Immature natural killer cell (primary cell): ENCODE data around the gene ARHGAP8. TPM values are rescaled to one million over a fixed set of nuclear protein-coding genes. Genes with fewer than 3 reads are reported as not detected.

Experiments
- DNase-seq, 3 donors: peaks; one replicate each; pipeline ENCODE4 v3.0.0; 2022; ENCODE audit warnings: mixed read lengths in 1 of 3
- H3K27ac Mint-ChIP-seq, 6 donors: one replicate each; pipeline ENCODE4 v1.8.0; 2020; ENCODE audit warnings: mixed read lengths in 6 of 6, mild to moderate bottlenecking in 5 of 6, inconsistent platforms in 4 of 6, moderate library complexity in 3 of 6
- H3K27me3 Mint-ChIP-seq, 3 donors: one replicate each; pipeline ENCODE4 v1.8.0; 2020 to 2021; ENCODE audit warnings: low read depth in 3 of 3, mild to moderate bottlenecking in 3 of 3, mixed read lengths in 3 of 3, moderate library complexity in 3 of 3, inconsistent platforms in 1 of 3
- H3K36me3 Mint-ChIP-seq, 3 donors: one replicate each; pipeline ENCODE4 v1.8.0; 2020; ENCODE audit warnings: mixed read lengths in 3 of 3, inconsistent platforms in 2 of 3, mild to moderate bottlenecking in 2 of 3
- H3K4me1 Mint-ChIP-seq, 2 donors: one replicate each; pipeline ENCODE4 v1.8.0; 2020; ENCODE audit warnings: inconsistent platforms in 2 of 2, mild to moderate bottlenecking in 2 of 2, mixed read lengths in 2 of 2, moderate library complexity in 1 of 2
- H3K4me3 Mint-ChIP-seq, 5 donors: one replicate each; pipeline ENCODE4 v1.8.0; 2020; ENCODE audit warnings: mild to moderate bottlenecking in 5 of 5, mixed read lengths in 5 of 5, inconsistent platforms in 3 of 5, moderate library complexity in 3 of 5
- H3K9me3 Mint-ChIP-seq, 6 donors: one replicate each; pipeline ENCODE4 v1.8.0; 2020; ENCODE audit warnings: mild to moderate bottlenecking in 6 of 6, mixed read lengths in 6 of 6, inconsistent platforms in 4 of 6, moderate library complexity in 3 of 6
- polyA plus RNA-seq, 3 donors: library from polyadenylated mRNA; unstranded; fragments of 300-500 nt; fragmentation: Illumina TruSeq; gene quantifications; one replicate each; pipeline ENCODE4 v1.2.3, GENCODE V29; 2021

ARHGAP8 gene
- polyA plus RNA-seq, 3 donors from 2014 or later: 0.60 to 2.0 TPM; not detected in 1

GRCh38 chr22:44729391-44730021, 22.9 kb upstream of the ARHGAP8 start:
- peaks cover 0 to 1% (median 0%) of the 10 kb centered on the region in 3 donors for H3K27me3 Mint-ChIP-seq
- no peaks in the 10 kb centered on the region for H3K9me3 Mint-ChIP-seq
- DNase-seq: peak; percentile 49 to 63 (median 61)
- peak overlapping the region in 5 of 6 donors; percentile 26 to 80 (median 61) for H3K27ac Mint-ChIP-seq
- peak overlapping the region in 3 of 5 donors; percentile 40 to 64 (median 50) for H3K4me3 Mint-ChIP-seq
- peaks cover 21 to 23% of the 10 kb centered on the region in 2 donors for H3K4me1 Mint-ChIP-seq
- peaks cover 3 to 15% (median 11%) of the 10 kb centered on the region in 3 donors for H3K36me3 Mint-ChIP-seq

- H3K36me3 Mint-ChIP-seq: peaks cover 3 to 14% (median 11%) of the 10 kb centered on the region in 3 donors
- H3K27me3 Mint-ChIP-seq: peaks cover 0 to 1% (median 0%) of the 10 kb centered on the region in 3 donors
- no peaks in the 10 kb centered on the region for H3K9me3 Mint-ChIP-seq
- no peak for DNase-seq
- H3K4me1 Mint-ChIP-seq: peaks cover 19 to 22% of the 10 kb centered on the region in 2 donors
- no peak overlapping the region for H3K4me3 Mint-ChIP-seq
- H3K27ac Mint-ChIP-seq: peak overlapping the region in 2 of 6 donors; percentile 62 to 80
Measured at GRCh38 chr22:44730022-44730393, 22.4 kb upstream of the ARHGAP8 start.

GRCh38 chr22:44730490-44731356, 21.7 kb upstream of the ARHGAP8 start:
- Mint-ChIP-seq H3K27ac (peak overlapping the region; percentile 30 to 76 (median 56)), H3K36me3 (peaks cover 3 to 14% (median 11%) of the 10 kb centered on the region in 3 donors), H3K27me3 (peaks cover under 1 to 2% (median 2%) of the 10 kb centered on the region in 3 donors), H3K4me1 (peaks cover 20 to 23% of the 10 kb centered on the region in 2 donors), H3K4me3 (no peak overlapping the region), H3K9me3 (no peaks in the 10 kb centered on the region)
- DNase-seq: no peak

- Mint-ChIP-seq H3K4me1 (peaks cover 24 to 28% of the 10 kb centered on the region in 2 donors), H3K27ac (peak overlapping the region in 3 of 6 donors; percentile 28 to 62 (median 34)), H3K4me3 (no peak overlapping the region)
Measured at GRCh38 chr22:44731357-44731970, 20.9 kb upstream of the ARHGAP8 start.

GRCh38 chr22:44732017-44732561, 20.3 kb upstream of the ARHGAP8 start:
- Mint-ChIP-seq H3K4me3 (no peak overlapping the region), H3K4me1 (peaks cover 24 to 28% of the 10 kb centered on the region in 2 donors), H3K9me3 (no peaks in the 10 kb centered on the region), H3K27ac (peak overlapping the region in 2 of 6 donors; percentile 34 to 51), H3K36me3 (peaks cover 3 to 17% (median 11%) of the 10 kb centered on the region in 3 donors), H3K27me3 (peaks cover 3 to 5% (median 4%) of the 10 kb centered on the region in 3 donors)
- no peak for DNase-seq

More at GRCh38 chr22:44731357-44731970, 20.9 kb upstream of the ARHGAP8 start:
- DNase-seq: no peak
- peaks cover 3 to 5% (median 4%) of the 10 kb centered on the region in 3 donors for H3K27me3 Mint-ChIP-seq
- no peaks in the 10 kb centered on the region for H3K9me3 Mint-ChIP-seq
- H3K36me3 Mint-ChIP-seq: peaks cover 3 to 17% (median 11%) of the 10 kb centered on the region in 3 donors

- DNase-seq: no peak
- no peaks in the 10 kb centered on the region for H3K9me3 Mint-ChIP-seq
- peak overlapping the region in 4 of 6 donors; percentile 15 to 78 (median 44) for H3K27ac Mint-ChIP-seq
- H3K36me3 Mint-ChIP-seq: peaks cover 3 to 13% (median 11%) of the 10 kb centered on the region in 3 donors
- peaks cover 3 to 7% (median 4%) of the 10 kb centered on the region in 3 donors for H3K27me3 Mint-ChIP-seq
- no peak overlapping the region for H3K4me3 Mint-ChIP-seq
- H3K4me1 Mint-ChIP-seq: peaks cover 22% of the 10 kb centered on the region in 2 donors
Measured at GRCh38 chr22:44732661-44733060, 19.7 kb upstream of the ARHGAP8 start.

- Mint-ChIP-seq H3K4me3 (no peak overlapping the region), H3K9me3 (no peaks in the 10 kb centered on the region), H3K27ac (peak overlapping the region in 1 of 6 donors; percentile 26), H3K27me3 (peaks cover 3 to 7% (median 4%) of the 10 kb centered on the region in 3 donors), H3K4me1 (peaks cover 14 to 16% of the 10 kb centered on the region in 2 donors), H3K36me3 (peaks cover 3 to 12% (median 11%) of the 10 kb centered on the region in 3 donors)
- DNase-seq: no peak
Measured at GRCh38 chr22:44733426-44734106, 18.8 kb upstream of the ARHGAP8 start.

GRCh38 chr22:44734278-44734677, 18.1 kb upstream of the ARHGAP8 start:
- DNase-seq: no peak
- Mint-ChIP-seq H3K27ac (peak overlapping the region in 3 of 6 donors; percentile 19 to 75 (median 29)), H3K9me3 (no peaks in the 10 kb centered on the region), H3K4me3 (no peak overlapping the region), H3K4me1 (peaks cover 9 to 11% of the 10 kb centered on the region in 2 donors), H3K27me3 (peaks cover 3 to 7% (median 5%) of the 10 kb centered on the region in 3 donors), H3K36me3 (peaks cover 3 to 12% (median 11%) of the 10 kb centered on the region in 3 donors)

- Mint-ChIP-seq H3K36me3 (peaks cover 3 to 12% (median 11%) of the 10 kb centered on the region in 3 donors), H3K4me3 (no peak overlapping the region), H3K27me3 (peaks cover 3 to 5% (median 5%) of the 10 kb centered on the region in 3 donors), H3K27ac (peak overlapping the region in 1 of 6 donors; percentile 40), H3K4me1 (peaks cover 6 to 7% of the 10 kb centered on the region in 2 donors), H3K9me3 (no peaks in the 10 kb centered on the region)
- no peak for DNase-seq
Measured at GRCh38 chr22:44734801-44735517, 17.4 kb upstream of the ARHGAP8 start.

GRCh38 chr22:44735518-44736428, 16.6 kb upstream of the ARHGAP8 start:
- peaks cover 6 to 9% (median 6%) of the 10 kb centered on the region in 3 donors for H3K27me3 Mint-ChIP-seq
- no peak overlapping the region for H3K4me3 Mint-ChIP-seq
- H3K36me3 Mint-ChIP-seq: peaks cover 3 to 11% (median 10%) of the 10 kb centered on the region in 3 donors
- H3K27ac Mint-ChIP-seq: peak overlapping the region in 4 of 6 donors; percentile 69 to 89 (median 78)
- no peaks in the 10 kb centered on the region for H3K9me3 Mint-ChIP-seq
- H3K4me1 Mint-ChIP-seq: peaks cover 5 to 6% of the 10 kb centered on the region in 2 donors
- peak; percentile 73 to 78 (median 77) for DNase-seq

GRCh38 chr22:44736581-44737405, 15.6 kb upstream of the ARHGAP8 start:
- no peak for DNase-seq
- Mint-ChIP-seq H3K4me3 (no peak overlapping the region), H3K27me3 (peaks cover 7 to 12% (median 8%) of the 10 kb centered on the region in 3 donors), H3K36me3 (peaks cover 3 to 8% (median 7%) of the 10 kb centered on the region in 3 donors), H3K9me3 (no peaks in the 10 kb centered on the region), H3K4me1 (peaks cover 5 to 6% of the 10 kb centered on the region in 2 donors), H3K27ac (no peak overlapping the region)
